ENCODE measurements around the gene RCN2. TPM values are rescaled to one million over a fixed set of nuclear protein-coding genes. Genes with fewer than 3 reads are reported as not detected.

Gene RCN2
- total and polyA plus RNA-seq, 2 of the 13 experiments (the other 11 are each of a cell fraction or from before 2014, with no cell fraction given), result 84.4 to 89.0 TPM

- DNase-seq (ENCODE audit: low spot score) (no peak), ATAC-seq (no peak), FAIRE-seq (no peak)
- Histone ChIP-seq H3K9ac (ENCODE audit: insufficient read depth, low read depth, low read length) (no peak overlapping the region), H3K4me1 (ENCODE audit: insufficient read depth, low read length) (no peaks in the 10 kb centered on the region), H3K27ac (ENCODE audit: extremely low read length, insufficient read depth, low read length) (no peak overlapping the region), H3K79me2 (ENCODE audit: insufficient read depth, low read length) (no peaks in the 10 kb centered on the region), H3K36me3 (replicated peaks in 1 of 2; ENCODE audit: control insufficient read depth in 1 of 2, insufficient read depth in 2 of 2, low read length in 2 of 2) (no peaks in the 10 kb centered on the region), H3K27me3 (ENCODE audit: control insufficient read depth in 1 of 2, insufficient read depth in 2 of 2, low read length in 2 of 2) (peaks cover 0 to 9% of the 10 kb centered on the region in 2 experiments; a peak in 1 of 5 replicates), H3K9me3 (ENCODE audit: low read length) (no peaks in the 10 kb centered on the region), H4K20me1 (ENCODE audit: insufficient read depth, low read length) (no peaks in the 10 kb centered on the region), H3K4me2 (ENCODE audit: low read depth, low read length) (no peak overlapping the region), H3K4me3 (replicated peaks in 1 of 3; ENCODE audit: insufficient read depth in 1 of 3, low read depth in 2 of 3, low read length in 3 of 3) (no peak overlapping the region), H2AFZ (ENCODE audit: low read length) (no peak overlapping the region)
- POLR2A ChIA-PET, result no interaction called here
- in situ Hi-C loops (cut with HindIII; ENCODE audit: extremely low pct_ligation_motif_present, low pct_unique_long_range_greater_than_20kb), result no loop called here
- intact Hi-C loops (cut with micrococcal nuclease; ENCODE audit: unreplicated experiment), result no loop called here
- no peak for TF ChIP-seq FOSL2 (CRISPR knock-in tag; IDR thresholded peaks at IDR 0.05)
- no peak for TF ChIP-seq YEATS2 (CRISPR knock-in tag; IDR thresholded peaks at IDR 0.05; ENCODE audit: borderline replicate concordance)
- TF ChIP-seq FOXP4 (CRISPR knock-in tag; IDR thresholded peaks at IDR 0.05), result no peak
- TF ChIP-seq ZNF800 (CRISPR knock-in tag; IDR thresholded peaks at IDR 0.05), result no peak
- TF ChIP-seq ZNF367 (CRISPR knock-in tag; IDR thresholded peaks at IDR 0.05; ENCODE audit: borderline replicate concordance), result no peak
- no peak for TF ChIP-seq KDM4B (CRISPR knock-in tag; IDR thresholded peaks at IDR 0.05)
- no peak for TF ChIP-seq DPF2 (CRISPR knock-in tag; IDR thresholded peaks at IDR 0.05; ENCODE audit: borderline replicate concordance, low read depth)
- no peak for TF ChIP-seq ZNF598 (CRISPR knock-in tag; IDR thresholded peaks at IDR 0.05; ENCODE audit: borderline replicate concordance)
- TF ChIP-seq HNRNPK (IDR thresholded peaks at IDR 0.05; ENCODE audit: low read depth, low read length, poor library complexity, severe bottlenecking), result no peak
- no peak for TF ChIP-seq THAP9 (CRISPR knock-in tag; IDR thresholded peaks at IDR 0.05; ENCODE audit: borderline replicate concordance)
- no peak for TF ChIP-seq SP4 (CRISPR knock-in tag; IDR thresholded peaks at IDR 0.05)
- TF ChIP-seq ZNF556 (CRISPR knock-in tag; IDR thresholded peaks at IDR 0.05; ENCODE audit: borderline replicate concordance), result no peak
- no peak for TF ChIP-seq ZNF326 (CRISPR knock-in tag; IDR thresholded peaks at IDR 0.05; ENCODE audit: borderline replicate concordance)
- WGBS (ENCODE audit: low lambda C conversion rate), result 5% methylated on average over 2 of the region's 2 CpGs
- CTCF ChIA-PET (ENCODE audit: low intra/inter-chr PET ratio, low total read pairs), result no interaction called here
- no TSS peak for BruUV-seq (replicated peaks)
These were observed 17.8 kb upstream of the RCN2 start for GRCh38 chr15:76913737-76914136.
